GM19372 (cell line): ENCODE results near the gene MPZL3.

Experiments
- ATAC-seq: cut with Tn5 transposase; IDR thresholded peaks from one replicate; pipeline ENCODE4 v1.9.1; 2021; ENCODE audit warnings: mild to moderate bottlenecking, low read depth, moderate library complexity; ENCODE audit not compliant: unreplicated experiment

Gene MPZL3

GRCh38 chr11:118233850-118234249, 18.3 kb downstream of the MPZL3 start:
- no peak for ATAC-seq

GRCh38 chr11:118233377-118233776, 18.8 kb downstream of the MPZL3 start:
- no peak for ATAC-seq

- ATAC-seq = no peak
These were observed 19.5 kb downstream of the MPZL3 start for GRCh38 chr11:118232659-118233058.

- ATAC-seq = no peak
These were observed 20.7 kb downstream of the MPZL3 start for GRCh38 chr11:118231461-118231860.

GRCh38 chr11:118230088-118230487, 22.1 kb downstream of the MPZL3 start:
- ATAC-seq = no peak

GRCh38 chr11:118229274-118229847, 22.8 kb downstream of the MPZL3 start:
- ATAC-seq = no peak

GRCh38 chr11:118227865-118228785, 24.0 kb downstream of the MPZL3 start:
- ATAC-seq = no peak

- no peak for ATAC-seq
These were observed 25.4 kb downstream of the MPZL3 start for GRCh38 chr11:118226781-118227180.

- no peak for ATAC-seq
These were observed 25.9 kb downstream of the MPZL3 start for GRCh38 chr11:118226296-118226695.

GRCh38 chr11:118224511-118225188, 27.5 kb downstream of the MPZL3 start, which contains the start of gene JAML:
JAML (minus strand) TSS chr11:118225011; CDS start chr11:118214866, 10,145 bp downstream.
- ATAC-seq = peak; percentile 67

- no peak for ATAC-seq
These were observed 28.2 kb downstream of the MPZL3 start for GRCh38 chr11:118223992-118224391.

GRCh38 chr11:118223570-118223969, 28.6 kb downstream of the MPZL3 start:
- no peak for ATAC-seq

GRCh38 chr11:118222437-118222836, 29.7 kb downstream of the MPZL3 start:
- no peak for ATAC-seq

- ATAC-seq = no peak
These were observed 30.7 kb downstream of the MPZL3 start for GRCh38 chr11:118221419-118221818.

GRCh38 chr11:118219732-118220131, 32.4 kb downstream of the MPZL3 start:
- ATAC-seq = no peak

- no peak for ATAC-seq
These were observed 32.9 kb downstream of the MPZL3 start for GRCh38 chr11:118219244-118219643.

GRCh38 chr11:118217575-118217974, 34.6 kb downstream of the MPZL3 start:
- ATAC-seq = no peak

GRCh38 chr11:118216621-118217481, 35.3 kb downstream of the MPZL3 start:
- ATAC-seq = no peak

- ATAC-seq = no peak
These were observed 36.4 kb downstream of the MPZL3 start for GRCh38 chr11:118215765-118216164.

GRCh38 chr11:118215262-118215661, 36.9 kb downstream of the MPZL3 start:
- no peak for ATAC-seq
